Stimulated activated naive CD8-positive, alpha-beta T cell treated with anti-CD3 and anti-CD28 coated beads, Interleukin-15, Interleukin-2, amounts not matched to agents 100 ng/mL and 50 ng/mL, for 24 hours (primary cell): ENCODE results near the gene GFI1.

Source experiments
- H3K27ac Mint-ChIP-seq: one replicate; pipeline ENCODE4 v1.8.0; 2021; ENCODE audit warnings: mild to moderate bottlenecking, mixed read lengths
- H3K27me3 Mint-ChIP-seq: one replicate; pipeline ENCODE4 v1.8.0; 2021; ENCODE audit warnings: mixed read lengths
- H3K36me3 Mint-ChIP-seq: one replicate; pipeline ENCODE4 v1.8.0; 2021; ENCODE audit warnings: low read depth, mixed read lengths
- H3K4me1 Mint-ChIP-seq: one replicate; pipeline ENCODE4 v1.8.0; 2021; ENCODE audit warnings: low read depth, mixed read lengths
- H3K4me3 Mint-ChIP-seq: one replicate; pipeline ENCODE4 v1.8.0; 2021; ENCODE audit warnings: mild to moderate bottlenecking, mixed read lengths
- H3K9me3 Mint-ChIP-seq: one replicate; pipeline ENCODE4 v1.8.0; 2021; ENCODE audit warnings: mixed read lengths

GFI1 gene

GRCh38 chr1:92481971-92482664, 4.6 kb downstream of the GFI1 start:
- peak overlapping the region; percentile 96 for H3K4me3 Mint-ChIP-seq
- peaks cover 52% of the 10 kb centered on the region for H3K4me1 Mint-ChIP-seq
- H3K27me3 Mint-ChIP-seq = no peaks in the 10 kb centered on the region
- peak overlapping the region; percentile 96 for H3K27ac Mint-ChIP-seq
- H3K36me3 Mint-ChIP-seq = peaks cover 62% of the 10 kb centered on the region
- H3K9me3 Mint-ChIP-seq = no peaks in the 10 kb centered on the region

GRCh38 chr1:92481599-92481925, 5.2 kb downstream of the GFI1 start:
- peak overlapping the region; percentile 45 for H3K27ac Mint-ChIP-seq
- no peaks in the 10 kb centered on the region for H3K9me3 Mint-ChIP-seq
- peaks cover 58% of the 10 kb centered on the region for H3K4me1 Mint-ChIP-seq
- H3K4me3 Mint-ChIP-seq = peak overlapping the region; percentile 96
- H3K27me3 Mint-ChIP-seq = no peaks in the 10 kb centered on the region
- peaks cover 67% of the 10 kb centered on the region for H3K36me3 Mint-ChIP-seq

GRCh38 chr1:92480813-92481598, 5.7 kb downstream of the GFI1 start:
- H3K4me1 Mint-ChIP-seq = peaks cover 63% of the 10 kb centered on the region
- H3K27ac Mint-ChIP-seq = peak overlapping the region; percentile 45
- peaks cover 70% of the 10 kb centered on the region for H3K36me3 Mint-ChIP-seq
- H3K27me3 Mint-ChIP-seq = no peaks in the 10 kb centered on the region
- H3K9me3 Mint-ChIP-seq = no peaks in the 10 kb centered on the region
- H3K4me3 Mint-ChIP-seq = peak overlapping the region; percentile 96

GRCh38 chr1:92480200-92480812, 6.4 kb downstream of the GFI1 start:
- Mint-ChIP-seq H3K36me3 (peaks cover 75% of the 10 kb centered on the region), H3K27me3 (no peaks in the 10 kb centered on the region), H3K4me3 (peak overlapping the region; percentile 67), H3K9me3 (no peaks in the 10 kb centered on the region), H3K4me1 (peaks cover 70% of the 10 kb centered on the region), H3K27ac (peak overlapping the region; percentile 80)

GRCh38 chr1:92479587-92479986, 7.1 kb downstream of the GFI1 start:
- Mint-ChIP-seq H3K27ac (peak overlapping the region; percentile 88), H3K9me3 (no peaks in the 10 kb centered on the region), H3K4me3 (peak overlapping the region; percentile 67), H3K36me3 (peaks cover 82% of the 10 kb centered on the region), H3K4me1 (peaks cover 77% of the 10 kb centered on the region), H3K27me3 (no peaks in the 10 kb centered on the region)

GRCh38 chr1:92478393-92478792, 8.3 kb downstream of the GFI1 start:
- no peaks in the 10 kb centered on the region for H3K9me3 Mint-ChIP-seq
- peaks cover 84% of the 10 kb centered on the region for H3K36me3 Mint-ChIP-seq
- H3K27me3 Mint-ChIP-seq = no peaks in the 10 kb centered on the region
- H3K27ac Mint-ChIP-seq = peak overlapping the region; percentile 88
- peaks cover 89% of the 10 kb centered on the region for H3K4me1 Mint-ChIP-seq
- H3K4me3 Mint-ChIP-seq = peak overlapping the region; percentile 67

- peaks cover 81% of the 10 kb centered on the region for H3K4me1 Mint-ChIP-seq
- H3K27me3 Mint-ChIP-seq = no peaks in the 10 kb centered on the region
- H3K4me3 Mint-ChIP-seq = peak overlapping the region; percentile 67
- H3K27ac Mint-ChIP-seq = peak overlapping the region; percentile 94
- no peaks in the 10 kb centered on the region for H3K9me3 Mint-ChIP-seq
- H3K36me3 Mint-ChIP-seq = peaks cover 82% of the 10 kb centered on the region
Measured at GRCh38 chr1:92476071-92476631, 10.6 kb downstream of the GFI1 start.

- Mint-ChIP-seq H3K27ac (peak overlapping the region; percentile 94), H3K4me1 (peaks cover 84% of the 10 kb centered on the region), H3K4me3 (peak overlapping the region; percentile 59), H3K36me3 (peaks cover 84% of the 10 kb centered on the region), H3K9me3 (no peaks in the 10 kb centered on the region), H3K27me3 (no peaks in the 10 kb centered on the region)
Measured at GRCh38 chr1:92475029-92475428, 11.7 kb downstream of the GFI1 start.

GRCh38 chr1:92473781-92474495, 12.8 kb downstream of the GFI1 start:
- peaks cover 83% of the 10 kb centered on the region for H3K36me3 Mint-ChIP-seq
- H3K9me3 Mint-ChIP-seq = no peaks in the 10 kb centered on the region
- peak overlapping the region; percentile 59 for H3K4me3 Mint-ChIP-seq
- peaks cover 80% of the 10 kb centered on the region for H3K4me1 Mint-ChIP-seq
- H3K27me3 Mint-ChIP-seq = no peaks in the 10 kb centered on the region
- H3K27ac Mint-ChIP-seq = peak overlapping the region; percentile 94

GRCh38 chr1:92470216-92470615, 16.5 kb downstream of the GFI1 start:
- Mint-ChIP-seq H3K4me1 (peaks cover 64% of the 10 kb centered on the region), H3K4me3 (peak overlapping the region; percentile 1), H3K9me3 (no peaks in the 10 kb centered on the region), H3K27ac (peak overlapping the region; percentile 17), H3K27me3 (no peaks in the 10 kb centered on the region), H3K36me3 (peaks cover 57% of the 10 kb centered on the region)

- H3K4me3 Mint-ChIP-seq = no peak overlapping the region
- H3K36me3 Mint-ChIP-seq = peaks cover 28% of the 10 kb centered on the region
- H3K27me3 Mint-ChIP-seq = no peaks in the 10 kb centered on the region
- H3K9me3 Mint-ChIP-seq = no peaks in the 10 kb centered on the region
- peaks cover 60% of the 10 kb centered on the region for H3K4me1 Mint-ChIP-seq
- no peak overlapping the region for H3K27ac Mint-ChIP-seq
Measured at GRCh38 chr1:92466683-92467352, 19.9 kb downstream of the GFI1 start.

GRCh38 chr1:92465256-92465647, 21.5 kb downstream of the GFI1 start:
- Mint-ChIP-seq H3K4me3 (no peak overlapping the region), H3K9me3 (no peaks in the 10 kb centered on the region), H3K4me1 (peaks cover 65% of the 10 kb centered on the region), H3K36me3 (peaks cover 17% of the 10 kb centered on the region), H3K27ac (peak overlapping the region; percentile 7), H3K27me3 (no peaks in the 10 kb centered on the region)

- Mint-ChIP-seq H3K9me3 (no peaks in the 10 kb centered on the region), H3K27ac (peak overlapping the region; percentile 7), H3K4me3 (no peak overlapping the region), H3K36me3 (peaks cover 12% of the 10 kb centered on the region), H3K27me3 (no peaks in the 10 kb centered on the region), H3K4me1 (peaks cover 67% of the 10 kb centered on the region)
Measured at GRCh38 chr1:92464588-92465255, 22.0 kb downstream of the GFI1 start.
